GM18519 (cell line): ENCODE measurements around the gene TMEM225.
A peak's percentile ranks its signal among the peaks of the same experiment; 100 is the strongest.
"Not testable (repeated sequence)": the region's sequence is repeated elsewhere in the genome, so short reads cannot be mapped to it uniquely, and the experiment has no call there.

Source experiments
- ATAC-seq: cut with Tn5 transposase; IDR thresholded peaks from one replicate; pipeline ENCODE4 v1.9.1; 2021; ENCODE audit warnings: mild to moderate bottlenecking, moderate library complexity; ENCODE audit not compliant: unreplicated experiment, low FRiP score

The TMEM225 gene

GRCh38 chr11:123885570-123885969, at the start of gene TMEM225:
TSS of gene TMEM225 (minus strand) at chr11:123885670. CDS start at chr11:123885425, 245 bp downstream.
- no peak for ATAC-seq

- no peak for ATAC-seq
Observed at GRCh38 chr11:123924027-123924426, 38.6 kb upstream of the TMEM225 start.

GRCh38 chr11:123920943-123921342, 35.5 kb upstream of the TMEM225 start:
- ATAC-seq = no peak

DNA sequence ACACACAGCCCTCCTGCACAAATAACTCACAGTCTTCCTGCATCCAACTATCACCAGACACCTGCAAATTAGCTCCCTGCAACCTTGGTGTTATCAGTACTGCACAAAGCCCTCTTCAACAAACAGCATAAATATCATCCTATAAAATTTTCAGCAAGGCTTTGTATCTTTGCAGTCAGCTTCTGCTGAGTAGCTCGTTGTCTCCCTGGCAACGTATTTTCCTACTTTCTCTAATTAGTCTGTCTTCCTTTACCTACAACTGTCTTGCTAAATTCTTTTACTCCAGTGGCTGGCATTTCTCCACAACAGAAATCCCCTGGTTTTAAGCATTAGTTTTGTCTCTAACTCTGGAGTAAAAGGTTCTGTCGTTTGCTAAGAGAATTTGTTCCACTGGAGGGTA, 20.4 kb upstream of the TMEM225 start:
- no peak for ATAC-seq

- ATAC-seq = no peak
Observed at GRCh38 chr11:123904932-123905331, 19.5 kb upstream of the TMEM225 start.

DNA sequence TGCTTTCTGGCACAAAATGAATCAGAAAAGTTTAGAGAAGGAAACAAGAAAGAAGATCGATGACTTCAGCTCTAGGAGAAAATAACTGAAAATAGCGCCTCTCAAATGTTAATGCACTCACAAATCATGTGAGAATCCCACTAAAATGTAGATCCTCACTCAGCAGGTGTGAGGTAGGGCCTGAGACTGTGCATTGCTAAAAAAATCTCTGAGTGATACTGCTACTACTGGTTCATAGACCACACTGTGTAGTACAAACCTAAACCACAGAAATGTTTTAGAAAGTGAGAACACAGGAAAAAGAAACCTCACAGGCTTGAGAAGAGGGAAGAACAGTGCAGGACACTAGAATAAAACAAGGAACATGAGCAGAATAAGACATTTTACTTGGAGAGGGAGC, 18.5 kb upstream of the TMEM225 start:
- ATAC-seq = peak; percentile 97

GRCh38 chr11:123901867-123902266, 16.4 kb upstream of the TMEM225 start, which contains the start of gene OR8D4:
TSS of gene OR8D4 (plus strand) at chr11:123902167. CDS start at chr11:123906432, 4,265 bp downstream.
- no peak for ATAC-seq

DNA sequence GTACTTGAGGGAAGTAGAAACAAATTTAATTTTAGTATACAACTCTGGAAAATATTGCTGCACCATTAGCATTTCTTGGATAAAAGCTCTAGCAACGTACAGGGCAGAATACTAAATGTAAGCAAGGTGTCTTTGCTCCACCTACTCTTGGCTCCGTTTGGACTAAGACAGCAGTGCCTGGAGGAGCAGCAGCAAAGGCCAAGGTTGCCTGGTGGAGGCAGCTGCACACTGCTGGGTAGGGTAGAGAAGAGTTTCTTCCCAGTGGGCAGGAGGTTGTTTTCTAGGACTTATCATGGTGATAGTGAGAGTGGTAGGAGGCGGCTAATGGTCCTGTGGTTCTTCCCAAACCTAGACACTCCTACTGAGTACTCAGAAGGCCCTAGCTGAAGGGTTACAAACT, 14.3 kb upstream of the TMEM225 start:
- no peak for ATAC-seq

DNA sequence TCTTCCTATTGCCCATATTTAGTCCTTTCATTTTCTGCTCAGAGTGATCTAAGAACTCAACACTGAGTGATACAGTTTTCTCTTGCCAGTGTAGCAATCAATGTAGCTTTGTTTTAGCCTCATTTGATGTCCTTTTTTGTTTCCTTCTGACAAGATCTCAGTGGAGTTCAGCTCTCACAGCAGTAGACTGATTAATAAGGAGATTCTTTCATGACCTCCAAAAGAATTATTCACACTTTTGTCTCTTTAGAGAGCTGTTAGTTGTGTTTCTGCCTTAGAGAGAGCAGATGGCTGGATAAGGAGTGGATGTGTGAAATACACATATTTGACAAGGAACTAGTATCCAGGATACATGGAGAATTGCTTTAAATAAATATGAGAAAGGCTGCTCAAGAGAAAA, 6.6 kb upstream of the TMEM225 start:
- ATAC-seq = no peak

GRCh38 chr11:123880912-123881311, 4.6 kb downstream of the TMEM225 start:
- ATAC-seq = no peak

- ATAC-seq = not testable (repeated sequence)
Observed at GRCh38 chr11:123867795-123868194, 17.7 kb downstream of the TMEM225 start.

- not testable (repeated sequence) for ATAC-seq
Observed at GRCh38 chr11:123865293-123865692, 20.2 kb downstream of the TMEM225 start.

DNA sequence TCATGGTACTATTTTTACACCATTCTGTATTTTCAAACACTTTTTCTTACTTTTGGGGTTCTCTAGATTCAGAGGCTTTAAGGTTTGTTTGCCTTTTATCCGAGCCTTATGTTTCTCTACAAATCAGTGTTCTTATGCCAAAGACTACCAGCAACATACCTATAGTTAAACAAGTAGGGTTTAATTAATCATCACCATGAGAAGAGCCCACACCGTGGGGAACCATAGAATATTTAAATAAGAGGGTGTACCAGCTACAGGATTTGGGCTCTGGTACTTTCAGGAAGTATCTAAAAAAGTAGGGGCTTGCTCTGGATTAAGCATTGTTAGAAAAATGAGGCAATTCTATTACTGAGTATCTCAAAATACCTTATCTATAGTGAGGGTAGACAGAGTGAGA, 25.7 kb downstream of the TMEM225 start:
- ATAC-seq = no peak

DNA sequence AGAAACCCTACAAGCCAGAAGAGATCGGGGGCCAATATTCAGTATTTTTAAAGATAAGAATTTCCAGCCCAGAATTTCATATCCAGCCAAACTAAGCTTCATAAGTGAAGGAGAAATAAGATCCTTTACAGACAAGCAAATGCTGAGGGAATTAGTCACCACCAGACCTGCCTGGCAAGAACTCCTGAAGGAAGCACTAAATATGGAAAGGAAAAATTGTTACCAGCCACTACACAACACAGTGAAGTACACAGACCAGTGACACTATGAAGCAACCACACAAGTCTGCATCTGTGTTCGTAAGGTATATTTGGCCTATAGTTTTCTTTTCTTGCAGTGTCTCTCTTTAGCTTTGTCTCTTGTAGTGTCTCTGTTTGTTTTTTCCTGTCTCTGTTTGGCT, 29.0 kb downstream of the TMEM225 start:
- no peak for ATAC-seq

- ATAC-seq = no peak
Observed at GRCh38 chr11:123853038-123853437, 32.4 kb downstream of the TMEM225 start.

DNA sequence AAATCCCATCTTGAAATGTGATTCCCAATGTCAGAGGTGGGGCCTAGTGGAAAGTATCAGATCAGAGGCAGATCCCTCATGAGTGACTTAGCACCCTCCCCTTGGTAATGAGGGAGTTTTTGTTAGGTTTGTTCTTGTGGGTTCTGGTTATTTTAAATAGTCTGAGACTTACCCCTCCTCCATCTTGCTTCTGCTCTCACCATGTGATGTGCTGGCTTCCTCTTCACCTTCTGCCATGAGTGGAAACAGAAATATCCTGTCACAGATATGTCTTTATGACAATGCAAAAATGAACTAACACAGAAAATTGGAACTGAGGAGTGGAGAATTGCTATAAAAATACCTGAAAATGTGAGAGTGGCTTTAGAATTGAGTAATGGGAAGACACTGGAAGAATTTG, 33.1 kb downstream of the TMEM225 start:
- ATAC-seq = no peak

DNA sequence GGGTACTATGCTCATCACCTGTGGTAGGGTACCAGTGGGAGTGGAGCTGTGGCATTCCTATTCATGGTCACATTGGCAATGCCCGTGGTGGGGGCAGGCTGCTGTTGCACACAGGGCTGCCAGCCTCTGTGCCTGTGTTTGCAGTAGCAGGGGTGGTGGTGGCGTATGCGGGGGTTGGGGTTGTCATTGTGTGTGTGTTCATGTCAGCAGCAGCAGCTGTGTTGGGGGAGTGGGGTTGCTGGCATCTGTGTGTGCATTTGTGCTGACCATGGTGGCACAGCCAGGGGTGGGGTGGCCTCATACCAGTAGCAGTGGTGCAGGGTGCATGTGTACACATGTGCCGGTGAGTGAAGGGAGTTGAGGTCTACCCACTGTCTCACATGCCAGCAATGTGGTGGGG, 34.4 kb downstream of the TMEM225 start:
- no peak for ATAC-seq

DNA sequence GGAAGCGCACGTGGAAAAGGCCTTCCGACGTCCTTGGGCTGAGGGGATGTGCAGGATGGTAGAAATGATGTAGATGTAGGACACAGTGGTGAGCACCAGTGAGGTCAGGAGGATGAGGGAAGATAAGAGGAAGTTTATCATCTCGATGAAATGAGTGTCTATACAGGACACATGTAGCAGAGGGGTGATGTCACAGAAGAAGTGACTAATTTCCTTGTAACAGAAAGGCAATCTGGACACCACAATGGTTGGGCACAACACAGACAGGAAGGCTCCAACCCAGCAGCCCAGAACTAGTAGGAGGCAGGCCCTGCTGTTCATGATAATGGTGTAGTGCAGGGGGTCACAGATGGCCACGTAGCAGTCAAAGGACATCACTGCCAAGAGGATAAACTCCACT, 44.3 kb downstream of the TMEM225 start:
- no peak for ATAC-seq

GRCh38 chr11:123839131-123839530, 46.3 kb downstream of the TMEM225 start:
- ATAC-seq = no peak

DNA sequence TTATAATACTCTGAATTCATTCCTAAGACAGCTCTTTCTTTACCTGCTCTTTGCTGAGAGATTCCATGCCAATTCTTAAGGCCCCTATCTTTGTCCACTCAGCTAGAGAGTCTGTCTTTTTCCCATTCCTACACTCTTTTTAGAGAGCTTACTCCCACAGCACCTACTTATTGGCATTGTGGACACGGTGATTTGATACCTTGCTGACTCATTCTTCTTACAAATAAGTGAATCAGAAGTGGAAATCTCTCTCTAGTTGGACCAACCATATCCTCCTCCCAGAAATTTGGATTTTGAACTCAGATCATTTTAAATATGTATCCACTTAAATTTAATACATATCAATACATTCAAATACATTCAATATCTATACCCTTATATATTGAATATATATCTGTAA, 46.8 kb downstream of the TMEM225 start:
- ATAC-seq = no peak

DNA sequence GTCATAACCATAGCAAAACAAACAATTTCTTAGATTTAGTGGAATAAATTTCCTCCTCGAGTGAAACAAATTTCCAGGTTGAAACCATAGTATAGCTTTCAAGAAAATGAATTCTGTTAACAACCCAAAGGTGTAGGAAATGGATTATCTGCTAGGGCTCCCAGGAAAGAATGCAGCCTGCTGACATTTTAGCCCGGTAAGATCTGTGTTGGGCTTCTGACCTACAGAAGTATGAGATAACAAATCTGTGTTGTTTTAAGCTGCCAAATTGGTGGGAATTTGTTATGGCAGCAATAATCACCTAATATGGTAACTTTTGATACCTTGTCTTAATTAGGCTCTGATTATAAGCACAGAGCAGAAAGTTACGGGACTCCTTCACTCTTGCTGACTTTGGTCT, 47.3 kb downstream of the TMEM225 start:
- no peak for ATAC-seq

DNA sequence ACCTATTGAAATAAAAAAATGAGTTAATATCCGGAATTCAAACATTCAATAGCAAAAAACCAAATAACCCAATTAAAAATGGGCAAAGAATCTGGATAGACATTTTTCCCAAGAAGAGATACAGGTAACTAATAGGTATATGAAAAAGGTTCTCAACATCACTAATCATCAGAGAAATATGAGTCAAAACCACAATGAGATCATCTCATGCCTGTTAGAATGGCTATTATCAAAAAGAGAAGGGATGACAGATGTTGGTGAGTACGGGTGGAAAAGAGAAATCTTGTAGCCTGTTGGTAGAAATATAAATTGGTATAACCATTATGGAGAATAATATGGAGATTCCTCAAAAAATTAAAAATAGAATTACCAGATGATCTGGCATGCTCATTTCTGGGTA, 52.4 kb downstream of the TMEM225 start:
- ATAC-seq = no peak
